ENCODE data around the gene SHQ1.

- TF ChIP-seq CTCF (IDR thresholded peaks at IDR 0.05) (no peak), POLR2A (IDR thresholded peaks at IDR 0.05) (no peak)
Observed at GRCh38 chr3:72733676-72734075, 114.6 kb downstream of the SHQ1 start.

Data from sigmoid colon (tissue), 3 donors.